ENCODE results near the gene KIF16B. TPM values are rescaled to one million over a fixed set of nuclear protein-coding genes. Genes with fewer than 3 reads are reported as not detected.

Gene KIF16B
- total RNA-seq, 1 experiment from 2014 or later = 15.8 TPM

- H3K4me3 Mint-ChIP-seq (ENCODE audit: unreplicated experiment) = no peak overlapping the region
- TF ChIP-seq CTCF (IDR thresholded peaks at IDR 0.05; ENCODE audit: unreplicated experiment) = no peak
- ChIA-PET CTCF (interaction anchor here (2.0 kb wide), 1 partner anchor 28 kb away, joined by 7 read pairs; no protein-coding TSS in a partner anchor), POLR2A (interaction anchor here (0.6 to 0.8 kb wide), 2 partner anchors 26 to 28 kb away, joined by 3 to 5 read pairs; no protein-coding TSS in a partner anchor)
- no peaks in the 10 kb centered on the region for H3K9me3 Mint-ChIP-seq (ENCODE audit: unreplicated experiment)
- H3K4me1 Mint-ChIP-seq (ENCODE audit: insufficient read depth, unreplicated experiment) = peaks cover 14% of the 10 kb centered on the region
- BruUV-seq (replicated peaks) = no TSS peak
- H3K27ac Mint-ChIP-seq (ENCODE audit: low read depth, unreplicated experiment) = no peak overlapping the region
- intact Hi-C loops (cut with micrococcal nuclease) = no loop called here
- H3K36me3 Mint-ChIP-seq (ENCODE audit: insufficient read depth, unreplicated experiment) = no peaks in the 10 kb centered on the region
- no peak for DNase-seq (ENCODE audit: unreplicated experiment)
- H3K27me3 Mint-ChIP-seq (ENCODE audit: insufficient read depth, unreplicated experiment) = no peaks in the 10 kb centered on the region
Measured at GRCh38 chr20:16609066-16609465, 35.8 kb upstream of the KIF16B start.

GRCh38 chr20:16608277-16608650 is 35.0 kb upstream of the KIF16B start:
- peak; percentile 46 for DNase-seq (ENCODE audit: unreplicated experiment)
- Mint-ChIP-seq H3K27me3 (ENCODE audit: insufficient read depth, unreplicated experiment) (no peaks in the 10 kb centered on the region), H3K27ac (ENCODE audit: low read depth, unreplicated experiment) (no peak overlapping the region), H3K4me1 (ENCODE audit: insufficient read depth, unreplicated experiment) (peaks cover 14% of the 10 kb centered on the region), H3K9me3 (ENCODE audit: unreplicated experiment) (no peaks in the 10 kb centered on the region), H3K4me3 (ENCODE audit: unreplicated experiment) (no peak overlapping the region), H3K36me3 (ENCODE audit: insufficient read depth, unreplicated experiment) (no peaks in the 10 kb centered on the region)
- POLR2A ChIA-PET = interaction anchor here (1.8 kb wide), 1 partner anchor 28 kb away, joined by 3 read pairs; no protein-coding TSS in a partner anchor
- CTCF ChIA-PET = interaction anchor here (1.4 kb wide), 1 partner anchor 27 kb away, joined by 3 read pairs; no protein-coding TSS in a partner anchor
- BruUV-seq (replicated peaks) = no TSS peak
- intact Hi-C loops (cut with micrococcal nuclease) = no loop called here
- no peak for TF ChIP-seq CTCF (IDR thresholded peaks at IDR 0.05; ENCODE audit: unreplicated experiment)

GRCh38 chr20:16607364-16608276 is 34.4 kb upstream of the KIF16B start:
- intact Hi-C loops (cut with micrococcal nuclease) = no loop called here
- DNase-seq (ENCODE audit: unreplicated experiment) = no peak
- Mint-ChIP-seq H3K9me3 (ENCODE audit: unreplicated experiment) (no peaks in the 10 kb centered on the region), H3K4me3 (ENCODE audit: unreplicated experiment) (no peak overlapping the region), H3K4me1 (ENCODE audit: insufficient read depth, unreplicated experiment) (peaks cover 14% of the 10 kb centered on the region), H3K27me3 (ENCODE audit: insufficient read depth, unreplicated experiment) (no peaks in the 10 kb centered on the region), H3K36me3 (ENCODE audit: insufficient read depth, unreplicated experiment) (no peaks in the 10 kb centered on the region), H3K27ac (ENCODE audit: low read depth, unreplicated experiment) (no peak overlapping the region)
- CTCF ChIA-PET = interaction anchor here (1.4 kb wide), 1 partner anchor 26 kb away, joined by 3 read pairs; no protein-coding TSS in a partner anchor
- BruUV-seq (replicated peaks) = no TSS peak
- TF ChIP-seq CTCF (IDR thresholded peaks at IDR 0.05; ENCODE audit: unreplicated experiment) = no peak
- POLR2A ChIA-PET = interaction anchor here (1.8 kb wide), 1 partner anchor 27 kb away, joined by 3 read pairs; no protein-coding TSS in a partner anchor

- Mint-ChIP-seq H3K4me1 (ENCODE audit: insufficient read depth, unreplicated experiment) (peaks cover 14% of the 10 kb centered on the region), H3K27me3 (ENCODE audit: insufficient read depth, unreplicated experiment) (no peaks in the 10 kb centered on the region), H3K9me3 (ENCODE audit: unreplicated experiment) (no peaks in the 10 kb centered on the region), H3K36me3 (ENCODE audit: insufficient read depth, unreplicated experiment) (no peaks in the 10 kb centered on the region), H3K4me3 (ENCODE audit: unreplicated experiment) (no peak overlapping the region), H3K27ac (ENCODE audit: low read depth, unreplicated experiment) (no peak overlapping the region)
- BruUV-seq (replicated peaks) = no TSS peak
- intact Hi-C loops (cut with micrococcal nuclease) = no loop called here
- POLR2A ChIA-PET = interaction anchor here (1.8 kb wide), 1 partner anchor 26 kb away, joined by 3 read pairs; no protein-coding TSS in a partner anchor
- no peak for DNase-seq (ENCODE audit: unreplicated experiment)
- TF ChIP-seq CTCF (IDR thresholded peaks at IDR 0.05; ENCODE audit: unreplicated experiment) = no peak
- CTCF ChIA-PET = no interaction called here
Measured at GRCh38 chr20:16606468-16607070, 33.3 kb upstream of the KIF16B start.

Measured in MCF 10A (cell line).